Brain microvascular endothelial cell (primary cell): ENCODE data around the gene PPIF.
A peak's percentile ranks its signal among the peaks of the same experiment; 100 is the strongest.
"Not testable (repeated sequence)": the region's sequence is repeated elsewhere in the genome, so short reads cannot be mapped to it uniquely, and the experiment has no call there.

Source experiments
- DNase-seq: peaks from one replicate; pipeline ENCODE4 v3.0.0-alpha.2; 2020
- H3K27ac ChIP-seq: fragments of 250-450 bp; sonication (Bioruptor Pico); 2 replicates; pipeline ENCODE4 v1.5.1; 2020; ENCODE audit warnings: mild to moderate bottlenecking, moderate library complexity
- H3K27me3 ChIP-seq: fragments of 250-450 bp; sonication (Bioruptor Pico); replicated peaks from 2 replicates; pipeline ENCODE4 v1.5.1; 2020; ENCODE audit warnings: mild to moderate bottlenecking
- H3K36me3 ChIP-seq: fragments of 250-450 bp; sonication (Bioruptor Pico); replicated peaks from 2 replicates; pipeline ENCODE4 v1.5.1; 2020; ENCODE audit warnings: mild to moderate bottlenecking
- H3K4me3 ChIP-seq: 2 replicates; pipeline ENCODE4 v1.5.1; 2011; ENCODE audit warnings: low read depth, mild to moderate bottlenecking, control low read depth, low read length, moderate library complexity
- CTCF ChIP-seq: IDR thresholded peaks from 2 replicates; pipeline ENCODE4 v1.5.1; 2011; ENCODE audit warnings: low read depth, mild to moderate bottlenecking, moderate library complexity, low read length, control low read depth, inconsistent platforms; ENCODE audit errors: missing control alignments
- in situ Hi-C: cut with HindIII; loops from 2 replicates; pipeline ENCODE4 v1.10.0; 2017; ENCODE audit warnings: low sequenced_read_pairs, low pct_ligation_motif_present

Gene PPIF

GRCh38 chr10:79329529-79329928 lies 17.7 kb upstream of the PPIF start:
- no peak for DNase-seq
- in situ Hi-C loops, result no loop called here

GRCh38 chr10:79331226-79331625 lies 16.0 kb upstream of the PPIF start:
- in situ Hi-C loops, result no loop called here
- Histone ChIP-seq H3K27ac (peak overlapping the region; percentile 7), H3K27me3 (no peaks in the 10 kb centered on the region), H3K4me3 (no peak overlapping the region), H3K36me3 (no peaks in the 10 kb centered on the region)
- no peak for DNase-seq
- TF ChIP-seq CTCF, result no peak

More at GRCh38 chr10:79329529-79329928, 17.7 kb upstream of the PPIF start:
- H3K27me3 ChIP-seq, result no peaks in the 10 kb centered on the region
- no peak for TF ChIP-seq CTCF
- no peak overlapping the region for H3K4me3 ChIP-seq
- H3K27ac ChIP-seq, result no peak overlapping the region
- H3K36me3 ChIP-seq, result no peaks in the 10 kb centered on the region

GRCh38 chr10:79331709-79332108 lies 15.6 kb upstream of the PPIF start:
- H3K4me3 ChIP-seq, result no peak overlapping the region
- in situ Hi-C loops, result no loop called here

GRCh38 chr10:79332610-79333315 lies 14.5 kb upstream of the PPIF start:
- H3K36me3 ChIP-seq, DNase-seq, H3K27me3 ChIP-seq, H3K4me3 ChIP-seq, in situ Hi-C loops: not testable (repeated sequence)
- peak overlapping the region; percentile 12 for H3K27ac ChIP-seq

More at GRCh38 chr10:79331709-79332108, 15.6 kb upstream of the PPIF start:
- peak overlapping the region; percentile 52 for H3K27ac ChIP-seq
- no peak for TF ChIP-seq CTCF
- DNase-seq, result peak; percentile 93
- H3K36me3 ChIP-seq, result no peaks in the 10 kb centered on the region
- no peaks in the 10 kb centered on the region for H3K27me3 ChIP-seq

GRCh38 chr10:79333513-79333912 lies 13.8 kb upstream of the PPIF start:
- no peak overlapping the region for H3K4me3 ChIP-seq
- no peak for TF ChIP-seq CTCF
- H3K27me3 ChIP-seq, result no peaks in the 10 kb centered on the region
- in situ Hi-C loops, result no loop called here
- peak overlapping the region; percentile 12 for H3K27ac ChIP-seq
- peak; percentile 38 for DNase-seq
- H3K36me3 ChIP-seq, result no peaks in the 10 kb centered on the region

GRCh38 chr10:79334573-79334972 lies 12.7 kb upstream of the PPIF start:
- in situ Hi-C loops, result no loop called here
- H3K36me3 ChIP-seq, result no peaks in the 10 kb centered on the region
- no peak for TF ChIP-seq CTCF
- no peaks in the 10 kb centered on the region for H3K27me3 ChIP-seq
- H3K27ac ChIP-seq, result no peak overlapping the region
- no peak overlapping the region for H3K4me3 ChIP-seq
- DNase-seq, result no peak
